DMS53 (cell line): ENCODE measurements around the gene OR8B3.
A peak's percentile ranks its signal among the peaks of the same experiment; 100 is the strongest.
"Not testable (repeated sequence)": the region's sequence is repeated elsewhere in the genome, so short reads cannot be mapped to it uniquely, and the experiment has no call there.

Source experiments
- DNase-seq: peaks from one replicate; lab custom pipeline; 2025; lab: John Stamatoyannopoulos, UW

OR8B3 gene, protein sequence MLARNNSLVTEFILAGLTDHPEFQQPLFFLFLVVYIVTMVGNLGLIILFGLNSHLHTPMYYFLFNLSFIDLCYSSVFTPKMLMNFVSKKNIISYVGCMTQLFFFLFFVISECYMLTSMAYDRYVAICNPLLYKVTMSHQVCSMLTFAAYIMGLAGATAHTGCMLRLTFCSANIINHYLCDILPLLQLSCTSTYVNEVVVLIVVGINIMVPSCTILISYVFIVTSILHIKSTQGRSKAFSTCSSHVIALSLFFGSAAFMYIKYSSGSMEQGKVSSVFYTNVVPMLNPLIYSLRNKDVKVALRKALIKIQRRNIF

DNA sequence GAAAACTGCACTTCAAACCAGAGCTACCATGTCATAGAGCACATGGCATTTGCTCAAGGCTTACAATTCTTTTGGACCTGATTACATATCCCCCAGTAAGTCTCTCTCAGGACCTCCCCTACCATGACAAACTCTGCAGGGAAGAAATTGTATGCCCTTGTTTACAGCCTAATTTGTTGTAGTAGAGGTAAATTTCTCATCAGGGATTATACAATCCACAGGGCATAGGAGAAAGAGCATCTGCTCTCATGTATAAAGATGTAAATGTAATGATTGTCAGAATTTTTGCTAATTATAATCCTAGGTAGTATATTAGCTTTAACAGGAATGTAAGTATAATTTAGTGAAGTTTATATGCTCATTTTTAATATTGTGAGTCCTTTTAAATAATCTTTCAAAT is at the start of gene OR8B3:
Gene OR8B3 (minus strand): TSS at position 101 of the 400 bp plus-strand sequence. CDS start 1,673 bp downstream, outside the sequence.
- no peak for DNase-seq

DNA sequence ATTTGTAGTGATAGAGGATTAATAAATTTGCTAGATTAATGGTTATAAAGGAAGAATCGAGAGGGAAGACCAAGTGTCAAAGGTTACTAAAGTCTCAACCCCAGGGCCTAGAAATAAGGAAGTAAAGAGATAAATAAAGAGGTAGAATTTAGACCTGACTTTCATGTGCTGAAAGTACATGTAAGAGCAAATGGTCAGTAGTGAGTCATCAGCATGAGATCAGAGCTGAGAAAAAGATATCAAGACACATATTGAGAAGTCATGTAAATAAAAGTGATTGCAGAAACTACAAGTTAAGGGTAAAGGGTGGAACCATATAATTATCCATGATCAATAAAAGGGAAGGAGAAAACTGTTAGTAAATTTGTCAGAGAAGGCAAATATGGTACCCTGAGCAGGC is 48.1 kb upstream of the OR8B3 start:
- peak; percentile 45 for DNase-seq

DNA sequence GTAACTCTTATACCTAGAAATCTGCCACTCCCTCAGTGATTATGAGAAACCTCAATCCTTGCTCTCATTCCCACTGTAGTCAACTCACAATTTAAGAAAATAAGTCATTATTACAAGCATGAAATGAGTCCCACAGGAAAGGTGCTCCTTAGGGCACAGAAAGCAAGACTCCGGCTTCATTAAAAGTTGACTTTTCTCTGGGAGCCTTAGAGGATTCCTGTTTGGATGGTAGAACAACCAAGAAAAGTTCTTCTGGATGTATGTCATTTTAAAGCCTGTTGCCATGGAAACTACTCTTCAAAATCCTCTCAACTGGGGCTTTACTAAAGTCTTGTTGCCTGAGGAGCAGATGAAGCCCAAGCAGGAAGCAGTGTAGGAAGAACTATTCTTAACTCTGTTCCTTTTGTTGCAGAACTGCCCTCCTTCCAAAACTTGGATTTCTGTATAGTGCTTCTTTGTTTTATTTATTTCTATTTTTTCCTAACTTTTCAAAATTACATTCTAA is 46.9 kb upstream of the OR8B3 start, which contains the start of gene OR8B8:
Gene OR8B8 (minus strand): TSS at position 51 of the 505 bp plus-strand sequence. CDS start 4,611 bp downstream, outside the sequence.
- no peak for DNase-seq

DNA sequence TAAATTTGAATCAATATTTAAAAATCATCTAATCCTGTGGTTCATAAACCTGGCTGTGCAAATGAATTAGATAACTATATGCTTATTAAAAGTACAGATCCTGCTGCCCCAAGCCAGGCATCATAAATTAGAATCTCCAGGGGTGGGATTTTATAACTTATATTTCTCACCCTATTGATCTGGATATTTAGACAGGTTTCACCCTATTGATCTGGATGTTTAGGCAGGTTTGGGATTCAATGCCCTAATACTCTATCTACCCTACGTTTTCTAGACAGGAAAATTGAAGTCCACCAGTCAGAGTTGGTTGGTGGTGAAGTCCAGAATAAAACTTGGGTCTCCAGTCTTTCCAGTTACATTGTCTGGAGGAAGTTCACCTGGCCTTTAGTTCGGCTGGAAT is 44.0 kb upstream of the OR8B3 start:
- no peak for DNase-seq

DNA sequence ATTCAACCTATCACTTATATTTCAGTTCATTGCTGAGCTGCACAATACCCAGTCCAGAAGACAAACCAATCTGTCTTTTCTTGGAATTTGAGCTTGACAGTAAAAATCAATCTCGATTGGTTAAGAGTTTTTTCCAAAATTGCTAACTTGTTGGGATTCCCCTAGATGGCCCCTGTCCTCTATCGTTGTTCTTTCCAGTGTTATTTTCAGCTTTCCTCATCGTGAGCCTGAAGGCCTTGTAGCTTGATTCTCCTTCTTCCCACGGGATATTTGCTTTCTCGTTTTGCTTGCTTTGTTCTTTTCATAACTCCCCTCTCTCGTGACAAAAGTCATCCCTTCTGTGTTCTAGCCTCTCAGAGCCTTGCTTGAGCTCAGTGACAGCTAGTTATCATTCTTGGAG is 43.6 kb upstream of the OR8B3 start:
- no peak for DNase-seq

DNA sequence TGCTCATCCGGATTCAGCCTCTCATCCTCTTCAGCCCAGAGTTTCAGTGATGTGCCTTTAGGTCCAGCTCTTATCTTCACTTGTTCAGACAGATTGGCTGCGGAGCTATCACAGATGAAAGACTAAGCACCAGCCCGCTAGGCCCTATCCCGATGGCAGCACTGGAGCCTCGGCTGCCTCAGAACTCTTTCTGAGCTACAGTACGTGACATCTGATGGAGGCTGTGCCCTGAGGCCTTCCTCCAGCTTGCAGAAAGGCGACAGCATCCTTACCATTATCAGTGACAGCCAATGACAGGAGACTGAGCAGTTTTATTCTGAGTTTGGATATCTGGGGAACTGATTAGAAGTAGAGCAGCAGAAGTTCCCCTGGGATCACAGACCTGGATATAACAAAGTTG is 42.7 kb upstream of the OR8B3 start:
- DNase-seq = no peak

DNA sequence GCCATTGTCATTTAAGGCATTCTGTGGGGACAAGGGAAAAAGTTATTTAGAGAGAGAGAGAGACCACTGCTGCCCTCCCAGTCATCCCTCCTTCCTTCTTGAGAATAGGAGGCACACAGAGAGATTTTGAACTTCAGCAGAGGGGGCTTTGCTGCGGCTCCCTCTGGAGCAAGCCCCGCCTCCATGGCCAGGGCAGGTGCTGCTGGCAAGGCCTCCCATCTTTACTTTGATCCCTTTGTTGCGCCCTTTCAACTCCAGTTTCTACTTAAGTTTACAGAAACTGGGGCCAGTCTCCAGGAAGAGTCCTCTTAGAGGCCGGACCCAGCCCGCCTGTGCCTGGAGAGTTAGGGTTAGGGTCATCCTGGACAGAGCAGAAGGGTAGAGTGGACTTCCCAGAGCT is 42.3 kb upstream of the OR8B3 start:
- no peak for DNase-seq

DNA sequence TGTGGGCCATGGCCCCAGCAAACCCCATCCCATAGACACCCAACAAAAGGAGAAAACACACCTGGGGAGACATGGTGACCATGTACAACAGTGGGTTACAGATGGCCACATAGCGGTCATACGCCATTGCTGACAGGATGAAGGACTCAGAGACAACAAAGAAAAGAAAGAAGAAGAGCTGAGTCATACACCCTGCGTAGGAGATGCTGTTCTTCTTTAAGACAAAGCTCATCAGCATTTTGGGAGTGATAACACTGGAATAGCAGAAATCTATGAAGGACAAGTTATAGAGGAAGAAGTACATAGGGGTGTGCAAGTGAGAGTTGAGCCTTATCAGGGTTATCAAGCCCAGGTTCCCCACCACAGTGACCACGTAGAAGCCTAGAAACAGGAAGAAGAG is 41.8 kb upstream of the OR8B3 start:
- no peak for DNase-seq

DNA sequence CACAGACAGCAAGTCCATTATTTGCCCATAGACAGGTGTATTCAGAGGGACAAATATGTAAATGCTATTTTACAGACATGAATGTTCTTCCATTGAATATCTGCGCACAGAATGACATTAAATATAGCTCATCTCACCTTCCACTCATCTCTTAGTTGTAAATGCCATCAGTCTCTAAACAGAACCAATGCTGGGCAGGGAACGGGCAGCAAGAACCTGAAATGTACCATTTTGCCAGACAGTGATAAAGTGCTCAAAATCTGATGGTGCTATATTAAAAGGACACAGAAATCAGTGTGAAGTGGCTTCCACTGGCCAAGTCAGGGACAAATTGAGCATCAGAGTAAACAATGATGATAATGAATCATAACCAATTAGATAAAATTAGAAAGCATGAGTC is 35.9 kb upstream of the OR8B3 start:
- no peak for DNase-seq

DNA sequence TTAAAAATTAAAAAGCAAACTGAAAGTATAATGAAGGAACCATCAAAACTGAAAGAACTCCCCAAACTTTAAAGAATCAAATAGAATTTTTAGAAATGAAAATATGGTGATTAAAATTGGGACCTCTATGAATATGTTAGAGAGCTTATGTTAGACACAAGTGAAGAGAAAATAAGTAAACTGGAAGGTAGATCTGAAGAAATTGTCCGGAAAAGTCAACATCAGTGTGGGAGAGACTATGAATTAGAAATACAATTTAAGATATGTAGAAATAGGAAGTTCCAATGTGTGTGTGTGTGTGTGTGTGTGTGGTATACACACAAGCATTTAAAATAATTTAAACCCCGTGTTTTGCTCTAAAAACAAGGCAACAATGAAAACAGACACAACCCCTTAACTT is 30.8 kb upstream of the OR8B3 start:
- DNase-seq = no peak

DNA sequence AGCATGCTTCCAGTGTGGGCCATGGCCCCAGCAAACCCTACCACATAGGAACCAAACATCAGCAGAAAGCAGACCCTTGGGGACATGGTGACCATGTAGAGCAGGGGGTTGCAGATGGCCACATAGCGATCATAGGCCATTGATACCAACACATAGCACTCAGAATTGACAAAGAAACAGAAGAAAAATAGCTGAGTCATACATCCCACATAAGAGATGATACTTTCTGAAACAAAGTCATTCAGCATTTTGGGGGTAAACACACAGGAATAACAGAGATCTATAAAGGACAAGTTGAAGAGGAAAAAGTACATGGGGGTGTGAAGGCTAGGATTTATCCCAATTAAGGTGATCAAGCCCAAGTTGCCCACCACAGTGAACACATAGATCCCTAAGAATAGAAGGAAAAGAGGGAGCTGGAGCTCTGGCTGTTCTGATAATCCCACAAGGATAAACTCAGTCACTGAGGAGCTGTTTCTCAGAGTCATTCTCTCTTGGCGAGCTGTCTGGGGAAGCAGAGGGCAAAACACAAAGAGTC is 25.6 kb upstream of the OR8B3 start, which contains the start of gene OR8B4:
Gene OR8B4 (minus strand): TSS at position 488 of the 538 bp plus-strand sequence. CDS start 0 bp downstream, at position 488.
- DNase-seq = no peak

DNA sequence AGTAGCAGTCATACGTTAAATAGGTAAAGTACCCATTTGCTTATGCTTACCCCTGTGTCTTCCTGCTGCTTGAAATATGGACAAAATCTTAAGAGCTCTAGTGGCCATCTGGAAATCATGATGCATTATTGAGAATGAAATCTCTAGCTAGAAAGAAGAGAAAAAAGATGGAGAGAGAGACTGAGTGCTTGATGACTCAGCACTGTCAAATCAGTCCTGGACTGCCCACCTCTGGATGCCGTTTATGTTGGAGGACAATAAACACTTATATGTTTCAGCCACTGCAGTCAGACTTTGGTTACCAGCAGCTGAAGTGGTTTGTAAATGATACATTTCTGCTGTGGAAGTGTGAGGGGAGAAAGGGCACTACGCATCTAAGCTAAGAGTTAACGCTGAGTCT is 22.2 kb upstream of the OR8B3 start:
- peak; percentile 22 for DNase-seq

DNA sequence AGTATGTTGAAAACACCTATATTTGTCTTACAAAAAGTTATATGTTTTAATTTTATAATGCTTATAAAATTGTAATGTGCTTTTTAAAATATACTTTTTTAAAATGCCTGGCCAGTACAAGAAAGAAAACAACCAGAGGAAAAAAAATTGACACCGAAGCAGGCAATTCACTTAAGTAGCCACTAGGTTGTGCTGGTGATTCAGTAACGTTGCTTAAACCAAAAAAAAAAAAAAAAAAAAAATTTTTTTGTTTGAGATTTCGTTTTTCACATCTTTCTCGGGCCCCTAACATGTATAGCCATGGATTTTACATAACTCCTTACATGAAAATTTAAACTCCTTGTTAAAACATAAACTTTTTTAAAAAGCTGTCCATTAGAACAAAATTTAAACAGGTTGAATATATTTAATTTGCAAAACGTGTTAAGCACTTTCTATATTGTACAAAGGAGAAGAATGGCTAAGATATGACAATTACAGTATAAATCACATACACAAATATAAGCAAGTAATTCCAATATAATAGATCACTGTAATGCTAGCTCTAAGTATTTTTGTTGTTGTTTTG is 16.6 kb upstream of the OR8B3 start:
- peak; percentile 75 for DNase-seq

DNA sequence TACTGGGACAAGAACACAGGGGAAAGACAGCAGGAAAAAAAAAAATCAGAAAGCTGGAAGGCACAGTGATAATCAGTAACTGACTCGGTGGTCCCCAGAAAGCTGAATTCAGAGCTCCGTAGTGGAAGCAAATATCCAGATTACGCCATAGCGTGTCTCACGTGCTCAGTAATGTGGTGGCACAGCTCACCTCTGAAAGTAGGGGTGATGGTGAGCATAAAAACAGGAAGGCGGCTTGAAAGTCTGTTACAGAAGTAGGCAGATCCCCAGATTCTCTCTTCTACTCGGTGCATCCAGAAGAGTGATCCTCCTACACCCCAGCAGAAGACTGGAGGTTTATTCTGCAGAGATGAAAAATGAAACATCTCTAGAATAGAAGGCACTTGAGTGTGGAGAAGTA is 11.1 kb upstream of the OR8B3 start:
- no peak for DNase-seq

DNA sequence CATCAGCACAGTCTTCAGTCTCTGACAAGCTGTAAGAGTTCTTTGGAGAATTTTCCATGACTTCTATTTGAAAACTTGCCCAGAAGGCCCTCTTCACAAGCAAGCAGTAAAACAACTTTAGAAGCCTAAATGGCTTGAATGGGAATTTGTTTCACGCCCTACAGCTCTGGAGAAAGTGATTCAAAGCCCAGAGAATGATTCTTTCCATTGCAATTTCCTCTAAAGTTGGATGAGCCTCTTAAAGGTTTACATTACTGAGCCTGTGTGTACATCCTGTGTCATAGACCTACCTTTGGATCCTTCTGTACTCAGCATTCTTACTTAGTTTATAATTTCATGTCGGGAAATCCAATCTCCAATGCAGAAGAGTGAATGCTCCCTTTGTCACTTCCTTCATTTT is 6.8 kb upstream of the OR8B3 start:
- no peak for DNase-seq

DNA sequence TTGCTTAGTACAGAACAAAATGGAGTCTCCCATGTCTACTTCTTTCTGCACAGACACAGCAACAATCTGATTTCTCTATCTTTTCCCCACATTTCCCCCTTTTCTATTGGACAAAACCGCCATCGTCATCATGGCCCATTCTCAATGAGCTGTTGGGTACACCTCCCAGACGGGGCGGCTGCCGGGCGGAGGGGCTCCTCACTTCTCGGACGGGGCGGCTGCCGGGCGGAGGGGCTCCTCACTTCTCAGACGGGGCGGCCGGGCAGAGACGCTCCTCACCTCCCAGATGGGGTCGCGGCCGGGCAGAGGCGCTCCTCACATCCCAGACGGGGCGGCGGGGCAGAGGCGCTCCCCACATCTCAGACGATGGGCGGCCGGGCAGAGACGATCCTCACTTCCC is 4.4 kb upstream of the OR8B3 start:
- not testable (repeated sequence) for DNase-seq

DNA sequence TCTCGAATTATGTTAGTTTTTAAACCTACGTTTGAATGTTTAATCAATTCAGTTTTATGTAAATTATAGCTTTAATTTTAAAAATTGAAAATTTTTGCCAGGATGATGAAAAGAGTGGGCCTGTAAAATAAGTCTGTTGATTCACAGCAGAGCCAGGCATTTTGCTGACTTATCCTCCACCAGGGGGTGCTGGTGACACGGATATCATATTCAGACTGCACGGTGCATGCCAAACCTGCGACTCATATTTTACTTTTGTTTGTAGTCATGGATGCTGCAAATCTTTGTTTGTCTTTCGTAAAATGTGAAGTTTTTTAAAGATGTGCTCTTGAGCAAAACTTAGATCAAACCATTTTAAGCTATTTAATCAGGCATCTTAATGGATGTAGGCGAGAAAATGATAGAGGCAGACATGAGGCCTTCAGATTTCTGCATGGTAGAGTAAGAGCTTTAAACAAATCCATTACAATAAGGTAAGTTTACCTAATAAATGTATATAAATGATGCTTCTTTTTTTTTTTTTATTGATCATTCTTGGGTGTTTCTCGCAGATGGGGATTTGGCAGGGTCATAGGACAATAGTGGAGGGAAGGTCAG is 3.6 kb upstream of the OR8B3 start:
- DNase-seq = peak; percentile 86

DNA sequence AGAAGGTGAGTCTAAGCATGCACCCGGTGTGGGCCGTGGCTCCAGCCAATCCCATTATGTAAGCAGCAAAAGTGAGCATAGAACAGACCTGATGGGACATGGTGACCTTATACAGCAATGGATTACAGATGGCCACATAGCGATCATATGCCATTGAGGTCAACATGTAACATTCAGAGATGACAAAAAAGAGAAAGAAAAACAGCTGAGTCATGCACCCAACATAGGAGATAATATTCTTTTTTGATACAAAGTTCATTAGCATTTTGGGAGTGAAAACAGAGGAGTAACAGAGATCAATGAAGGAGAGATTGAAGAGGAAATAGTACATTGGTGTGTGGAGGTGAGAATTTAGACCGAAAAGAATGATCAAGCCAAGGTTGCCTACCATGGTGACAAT is 2.0 kb downstream of the OR8B3 start:
- DNase-seq = not testable (repeated sequence)

DNA sequence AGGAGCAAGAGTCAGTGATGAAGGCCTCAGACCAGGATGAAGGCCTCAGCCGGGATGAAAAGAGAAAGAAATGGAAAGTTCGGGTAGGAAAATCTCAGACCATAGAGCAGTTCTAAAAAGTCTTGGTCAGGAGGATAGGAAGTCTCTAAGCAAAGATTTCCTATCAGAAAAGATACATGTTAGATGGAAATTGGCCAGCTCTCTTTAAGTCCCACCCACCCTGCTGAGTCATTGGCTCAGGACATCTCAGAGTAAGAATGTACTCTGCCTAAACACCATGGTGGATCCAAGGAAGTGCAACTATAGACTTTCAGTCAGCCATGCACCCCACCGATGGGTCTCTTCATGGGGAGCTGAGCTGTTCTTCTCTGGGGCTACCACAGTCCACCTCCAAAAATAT is 4.4 kb downstream of the OR8B3 start:
- peak; percentile 39 for DNase-seq

DNA sequence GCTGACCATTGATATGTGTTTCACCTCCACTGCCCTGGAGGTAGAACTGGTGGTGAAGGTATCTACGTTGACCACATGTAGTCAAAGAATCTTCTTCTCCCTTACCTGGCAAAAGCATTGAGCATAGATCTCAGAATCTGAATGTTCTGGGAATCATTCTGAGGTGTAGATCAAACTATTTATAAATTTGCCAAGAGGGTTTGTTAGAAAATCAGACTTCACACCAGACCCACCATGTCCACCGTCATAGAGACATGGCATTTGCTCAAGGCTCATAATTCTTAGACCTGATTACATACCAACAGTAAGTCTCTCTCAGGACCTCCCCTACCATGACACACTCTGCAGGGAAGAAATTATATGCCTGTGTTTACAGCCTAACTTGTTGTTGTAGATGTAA is 14.4 kb downstream of the OR8B3 start, which contains the start of gene OR8B2:
Gene OR8B2 (minus strand): TSS at position 101 of the 400 bp plus-strand sequence. CDS start 1,156 bp downstream, outside the sequence.
- no peak for DNase-seq

DNA sequence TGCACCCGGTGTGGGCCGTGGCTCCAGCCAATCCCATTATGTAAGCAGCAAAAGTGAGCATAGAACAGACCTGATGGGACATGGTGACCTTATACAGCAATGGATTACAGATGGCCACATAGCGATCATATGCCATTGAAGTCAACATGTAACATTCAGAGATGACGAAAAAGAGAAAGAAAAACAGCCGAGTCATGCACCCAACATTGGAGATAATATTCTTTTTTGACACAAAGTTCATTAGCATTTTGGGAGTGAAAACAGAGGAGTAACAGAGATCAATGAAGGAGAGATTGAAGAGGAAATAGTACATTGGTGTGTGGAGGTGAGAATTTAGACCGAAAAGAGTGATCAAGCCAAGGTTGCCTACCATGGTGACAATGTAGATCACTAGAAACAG is 16.0 kb downstream of the OR8B3 start:
- DNase-seq = not testable (repeated sequence)

DNA sequence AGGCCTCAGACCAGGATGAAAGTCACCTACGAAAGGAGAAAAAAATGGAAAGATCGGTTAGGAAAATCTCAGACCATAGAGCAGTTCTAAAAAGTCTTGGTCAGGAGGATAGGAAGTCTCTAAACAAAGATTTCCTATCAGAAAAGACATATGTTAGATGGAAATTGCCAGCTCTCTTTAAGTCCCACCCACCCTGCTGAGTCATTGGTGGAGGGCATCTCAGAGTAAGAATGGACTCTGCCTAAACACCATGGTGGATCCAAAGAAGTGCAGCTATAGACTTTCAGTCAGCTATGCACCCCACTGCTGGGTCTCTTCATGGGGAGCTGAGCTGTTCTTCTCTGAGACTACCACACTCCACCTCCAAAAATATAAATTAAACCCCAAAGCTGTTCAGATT is 18.2 kb downstream of the OR8B3 start:
- no peak for DNase-seq

DNA sequence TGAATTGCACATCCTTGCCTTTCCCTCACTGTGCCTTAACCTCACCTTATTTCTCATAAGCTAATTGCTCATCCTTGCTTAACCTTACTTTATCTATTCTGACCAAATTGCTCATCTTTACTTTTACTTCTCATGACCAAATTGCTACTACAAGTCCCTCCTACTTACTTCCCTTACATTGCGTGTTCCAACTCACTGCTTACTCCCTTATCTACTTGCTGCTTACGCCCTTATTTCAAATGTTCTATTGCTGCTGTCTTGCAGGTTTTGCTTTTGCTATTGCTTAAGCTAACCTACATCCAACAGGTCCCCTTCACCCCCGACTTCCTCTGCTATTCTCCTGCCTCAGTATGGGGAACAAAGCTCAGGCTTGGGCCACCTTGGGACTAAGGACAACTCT is 22.5 kb downstream of the OR8B3 start:
- no peak for DNase-seq
